Esophagus muscularis mucosa (tissue), 4 donors: ENCODE results near the gene BRF1. TPM values are rescaled to one million over a fixed set of nuclear protein-coding genes. Genes with fewer than 3 reads are reported as not detected.
A peak's percentile ranks its signal among the peaks of the same experiment; 100 is the strongest.

ENCODE experiments used
- DNase-seq: peaks from one replicate; pipeline ENCODE4 v3.0.0-alpha.2; 2017; ENCODE audit errors: extremely low spot score
- H3K27ac ChIP-seq, 4 donors: fragments of 200-600 bp; sonication (generic); replicated peaks in 1 of 4; 1 replicate in 3 of 4; 2 replicates in 1 of 4; pipeline ENCODE4 v1.5.1; 2016 to 2019; ENCODE audit warnings: mild to moderate bottlenecking in 1 of 4
- H3K27me3 ChIP-seq, 4 donors: fragments of 200-600 bp; sonication (generic); one replicate each; pipeline versions ENCODE4 v1.5.1 to v1.6.0; 2016 to 2019
- H3K36me3 ChIP-seq, 4 donors: fragments of 200-600 bp; sonication (generic); one replicate each; pipeline ENCODE4 v1.5.1; 2016 to 2019
- H3K4me1 ChIP-seq, 4 donors: fragments of 200-600 bp; sonication (generic); one replicate each; pipeline ENCODE4 v1.5.1; 2016 to 2019
- H3K4me3 ChIP-seq, 4 donors: fragments of 200-600 bp; sonication (generic); 1 replicate in 2 of 4; 2 replicates in 2 of 4; pipeline ENCODE4 v1.5.1; 2016 to 2019; ENCODE audit warnings: mild to moderate bottlenecking in 4 of 4, moderate library complexity in 1 of 4
- H3K9me3 ChIP-seq, 4 donors: fragments of 200-600 bp; sonication (generic); 1 replicate in 3 of 4; 2 replicates in 1 of 4; pipeline ENCODE4 v1.5.1; 2016 to 2019
- EP300 ChIP-seq: sonication (generic); formaldehyde crosslinking; IDR thresholded peaks from one replicate; pipeline ENCODE4 v1.6.1; 2017; ENCODE audit warnings: antibody characterized with exemption
- POLR2A ChIP-seq: fragments of 450-650 bp; IDR thresholded peaks from one replicate; pipeline ENCODE4 v1.6.1; 2017; ENCODE audit warnings: antibody characterized with exemption, moderate library complexity, mild to moderate bottlenecking, low read depth
- POLR2AphosphoS5 ChIP-seq, 2 donors: sonication (generic); formaldehyde crosslinking; IDR thresholded peaks; one replicate each; pipeline ENCODE4 v1.6.1; 2017; ENCODE audit warnings: antibody characterized with exemption in 2 of 2
- WGBS: methylation state at CpG from one replicate; pipeline ENCODE4 v1.1.5; 2018; 5-methylcytosine and 5-hydroxymethylcytosine counted together
- intact Hi-C: fragments of 100-400 bp; cut with DNase I; formaldehyde crosslinking; loops from one replicate; pipeline ENCODE4 v1.15.1; 2023
- total RNA-seq, 4 donors: library from RNA; depleted of rRNA; stranded (reverse); fragments of >200 nt; gene quantifications; one replicate each; pipeline versions ENCODE4 v1.1.0 to v1.2.1, GENCODE V29; 2016
- TF ChIP-seq, protein P1 (sequence below), 3 experiments: fragments of 200-600 bp in 2 of 3; fragments of 450-650 bp in 1 of 3; sonication (generic) in 2 of 3; IDR thresholded peaks; one replicate each; pipeline ENCODE4 v1.5.1; 2017 to 2019; ENCODE audit warnings: antibody characterized with exemption in 3 of 3, mild to moderate bottlenecking in 2 of 3, moderate library complexity in 1 of 3

The BRF1 gene
- total RNA-seq, 4 donors from 2014 or later: 23.0 to 47.3 (median 41.4) TPM

GRCh38 chr14:105166571-105167302 is 134.1 kb downstream of the BRF1 start:
- Histone ChIP-seq H3K4me1 (peaks cover 37 to 58% (median 46%) of the 10 kb centered on the region in 4 donors), H3K36me3 (peaks cover 0 to 4% (median 0%) of the 10 kb centered on the region in 4 donors), H3K27me3 (peaks cover 0 to 80% (median 6%) of the 10 kb centered on the region in 4 donors), H3K9me3 (no peaks in the 10 kb centered on the region), H3K27ac (no peak overlapping the region), H3K4me3 (peak overlapping the region in 3 of 4 donors; percentile 51 to 64 (median 52))
- no peak for TF ChIP-seq POLR2A
- TF ChIP-seq, protein P1, sequence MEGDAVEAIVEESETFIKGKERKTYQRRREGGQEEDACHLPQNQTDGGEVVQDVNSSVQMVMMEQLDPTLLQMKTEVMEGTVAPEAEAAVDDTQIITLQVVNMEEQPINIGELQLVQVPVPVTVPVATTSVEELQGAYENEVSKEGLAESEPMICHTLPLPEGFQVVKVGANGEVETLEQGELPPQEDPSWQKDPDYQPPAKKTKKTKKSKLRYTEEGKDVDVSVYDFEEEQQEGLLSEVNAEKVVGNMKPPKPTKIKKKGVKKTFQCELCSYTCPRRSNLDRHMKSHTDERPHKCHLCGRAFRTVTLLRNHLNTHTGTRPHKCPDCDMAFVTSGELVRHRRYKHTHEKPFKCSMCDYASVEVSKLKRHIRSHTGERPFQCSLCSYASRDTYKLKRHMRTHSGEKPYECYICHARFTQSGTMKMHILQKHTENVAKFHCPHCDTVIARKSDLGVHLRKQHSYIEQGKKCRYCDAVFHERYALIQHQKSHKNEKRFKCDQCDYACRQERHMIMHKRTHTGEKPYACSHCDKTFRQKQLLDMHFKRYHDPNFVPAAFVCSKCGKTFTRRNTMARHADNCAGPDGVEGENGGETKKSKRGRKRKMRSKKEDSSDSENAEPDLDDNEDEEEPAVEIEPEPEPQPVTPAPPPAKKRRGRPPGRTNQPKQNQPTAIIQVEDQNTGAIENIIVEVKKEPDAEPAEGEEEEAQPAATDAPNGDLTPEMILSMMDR (IDR thresholded peaks at IDR 0.05): no peak
- 73% methylated on average over 18 of the region's 22 CpGs for WGBS
- intact Hi-C loops: loop anchor here (5.0 kb wide), 1 partner anchor 74 kb away; no protein-coding TSS in a partner anchor
- DNase-seq: no peak

- TF ChIP-seq POLR2A (no peak), EP300 (no peak), POLR2AphosphoS5 (IDR thresholded peaks at IDR 0.05) (no peak)
- TF ChIP-seq, protein P1 (IDR thresholded peaks at IDR 0.05): no peak
- 80% methylated on average over 22 of the region's 32 CpGs for WGBS
- H3K9me3 ChIP-seq: no peaks in the 10 kb centered on the region
- peaks cover 0 to 4% (median 0%) of the 10 kb centered on the region in 4 donors for H3K36me3 ChIP-seq
- intact Hi-C loops: loop anchor here (5.0 kb wide), 1 partner anchor 74 kb away; no protein-coding TSS in a partner anchor
- H3K4me1 ChIP-seq: peaks cover 31 to 57% (median 41%) of the 10 kb centered on the region in 4 donors
- peak overlapping the region in 2 of 4 donors; percentile 1 to 64 for H3K4me3 ChIP-seq
- peaks cover 0 to 75% (median 6%) of the 10 kb centered on the region in 4 donors for H3K27me3 ChIP-seq
- H3K27ac ChIP-seq: no peak overlapping the region
- no peak for DNase-seq
Measured at GRCh38 chr14:105165761-105166485, 134.9 kb downstream of the BRF1 start.

DNA sequence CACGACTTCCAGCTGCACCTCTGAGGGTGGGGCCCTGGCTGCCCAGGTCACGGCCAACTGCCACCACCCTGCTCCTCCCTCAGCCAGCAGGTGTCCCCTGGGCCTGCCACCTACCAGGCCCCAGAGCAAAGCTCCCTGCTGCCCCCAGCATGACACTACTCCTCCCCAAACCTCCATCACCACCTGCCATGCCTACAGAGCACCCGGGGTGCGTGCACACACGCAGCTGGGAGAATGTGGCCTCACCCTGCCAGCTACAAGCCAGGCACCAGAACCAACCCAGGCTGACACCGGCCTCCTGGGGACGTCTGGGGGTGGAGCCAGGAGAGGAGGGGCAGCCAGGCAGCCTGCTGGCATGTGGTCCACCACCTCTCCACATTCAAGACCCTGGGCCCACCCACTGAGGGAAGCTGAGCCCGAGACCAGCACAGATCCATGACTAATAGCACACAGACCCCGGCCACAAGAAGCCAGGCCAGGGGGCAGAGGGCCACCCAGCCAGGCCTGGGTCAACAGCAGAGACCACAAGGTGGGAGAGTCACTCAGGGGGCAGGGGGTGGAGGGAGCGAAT is 135.6 kb downstream of the BRF1 start:
- Histone ChIP-seq H3K4me1 (peaks cover 24 to 50% (median 34%) of the 10 kb centered on the region in 4 donors), H3K9me3 (no peaks in the 10 kb centered on the region), H3K27ac (no peak overlapping the region), H3K4me3 (no peak overlapping the region), H3K36me3 (peaks cover 0 to 4% (median 0%) of the 10 kb centered on the region in 4 donors), H3K27me3 (peaks cover 0 to 69% (median 6%) of the 10 kb centered on the region in 4 donors)
- TF ChIP-seq, protein P1 (IDR thresholded peaks at IDR 0.05): no peak
- TF ChIP-seq POLR2A (no peak), EP300 (no peak), POLR2AphosphoS5 (IDR thresholded peaks at IDR 0.05) (no peak)
- intact Hi-C loops: loop anchor here (5.0 kb wide), 1 partner anchor 73 kb away; no protein-coding TSS in a partner anchor
- 85% methylated on average over 4 of the region's 10 CpGs for WGBS
- no peak for DNase-seq

GRCh38 chr14:105163040-105163742 is 137.6 kb downstream of the BRF1 start:
- TF ChIP-seq POLR2A (no peak), EP300 (no peak), POLR2AphosphoS5 (IDR thresholded peaks at IDR 0.05) (no peak)
- TF ChIP-seq, protein P1 (IDR thresholded peaks at IDR 0.05): no peak
- DNase-seq: no peak
- Histone ChIP-seq H3K27me3 (peaks cover 0 to 67% (median 4%) of the 10 kb centered on the region in 4 donors), H3K27ac (no peak overlapping the region), H3K4me3 (no peak overlapping the region), H3K9me3 (no peaks in the 10 kb centered on the region), H3K4me1 (peaks cover 11 to 36% (median 19%) of the 10 kb centered on the region in 4 donors), H3K36me3 (peaks cover 0 to 4% (median 0%) of the 10 kb centered on the region in 4 donors)
- 83% methylated on average over 8 of the region's 18 CpGs for WGBS
- intact Hi-C loops: no loop called here
